Measurements from ENCODE around the gene TYRO3. TPM values are rescaled to one million over a fixed set of nuclear protein-coding genes. Genes with fewer than 3 reads are reported as not detected.

The TYRO3 gene
- total and polyA plus RNA-seq, 2 of the 13 experiments (the other 11 are each of a cell fraction or from before 2014, with no cell fraction given), result 24.0 to 43.6 TPM

DNA sequence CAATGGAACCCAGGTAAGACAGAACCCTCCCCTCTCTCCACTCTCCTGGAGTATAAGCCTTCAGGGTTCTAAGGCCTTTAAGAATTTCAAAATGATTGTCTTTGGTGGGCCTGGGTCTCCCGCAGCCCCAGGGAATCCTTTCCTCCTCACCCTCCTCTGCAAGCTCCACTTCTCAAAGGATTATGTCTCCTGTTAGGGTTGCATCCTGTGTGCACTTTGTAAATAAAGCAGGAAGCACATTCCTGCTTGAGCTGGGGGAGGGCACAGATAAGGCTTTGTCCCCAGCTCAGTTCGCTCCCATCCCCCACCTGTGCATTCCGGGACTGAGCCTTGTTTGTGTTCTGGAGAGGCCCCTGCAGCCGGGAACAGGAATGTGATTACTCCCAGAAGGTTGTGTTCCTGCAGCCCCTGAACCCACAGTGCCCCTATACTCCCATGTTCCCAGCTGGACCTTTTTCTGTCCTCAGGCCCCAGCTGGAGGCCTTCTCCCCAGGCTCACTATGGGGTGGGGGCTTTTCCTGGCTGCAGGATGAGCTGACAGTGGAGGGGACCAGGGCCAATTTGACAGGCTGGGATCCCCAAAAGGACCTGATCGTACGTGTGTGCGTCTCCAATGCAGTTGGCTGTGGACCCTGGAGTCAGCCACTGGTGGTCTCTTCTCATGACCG, 9.5 kb downstream of the TYRO3 start (continued):
- TF ChIP-seq MTA3 (CRISPR knock-in tag; IDR thresholded peaks at IDR 0.05), result no peak
- TF ChIP-seq, protein P1, sequence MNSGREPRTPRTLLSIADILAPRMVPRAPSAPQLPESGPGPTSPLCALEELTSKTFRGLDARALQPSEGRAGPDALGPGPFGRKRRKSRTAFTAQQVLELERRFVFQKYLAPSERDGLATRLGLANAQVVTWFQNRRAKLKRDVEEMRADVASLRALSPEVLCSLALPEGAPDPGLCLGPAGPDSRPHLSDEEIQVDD (CRISPR knock-in tag; IDR thresholded peaks at IDR 0.05; ENCODE audit: borderline replicate concordance), result no peak
- TF ChIP-seq, protein P2, sequence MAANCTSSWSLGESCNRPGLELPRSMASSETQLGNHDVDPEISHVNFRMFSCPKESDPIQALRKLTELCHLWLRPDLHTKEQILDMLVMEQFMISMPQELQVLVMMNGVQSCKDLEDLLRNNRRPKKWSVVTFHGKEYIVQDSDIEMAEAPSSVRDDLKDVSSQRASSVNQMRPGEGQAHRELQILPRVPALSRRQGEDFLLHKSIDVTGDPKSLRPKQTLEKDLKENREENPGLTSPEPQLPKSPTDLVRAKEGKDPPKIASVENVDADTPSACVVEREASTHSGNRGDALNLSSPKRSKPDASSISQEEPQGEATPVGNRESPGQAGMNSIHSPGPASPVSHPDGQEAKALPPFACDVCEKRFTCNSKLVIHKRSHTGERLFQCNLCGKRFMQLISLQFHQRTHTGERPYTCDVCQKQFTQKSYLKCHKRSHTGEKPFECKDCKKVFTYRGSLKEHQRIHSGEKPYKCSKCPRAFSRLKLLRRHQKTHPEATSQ (CRISPR knock-in tag; IDR thresholded peaks at IDR 0.05; ENCODE audit: borderline replicate concordance), result no peak
- no peak for TF ChIP-seq ZNF549 (CRISPR knock-in tag; IDR thresholded peaks at IDR 0.05)
- no peak for TF ChIP-seq ZNF383 (CRISPR knock-in tag; IDR thresholded peaks at IDR 0.05; ENCODE audit: borderline replicate concordance)
- TF ChIP-seq FOSL2 (CRISPR knock-in tag; IDR thresholded peaks at IDR 0.05), result peak; percentile 44; the same call in 1 of the 2 replicates
- TF ChIP-seq, protein P3, sequence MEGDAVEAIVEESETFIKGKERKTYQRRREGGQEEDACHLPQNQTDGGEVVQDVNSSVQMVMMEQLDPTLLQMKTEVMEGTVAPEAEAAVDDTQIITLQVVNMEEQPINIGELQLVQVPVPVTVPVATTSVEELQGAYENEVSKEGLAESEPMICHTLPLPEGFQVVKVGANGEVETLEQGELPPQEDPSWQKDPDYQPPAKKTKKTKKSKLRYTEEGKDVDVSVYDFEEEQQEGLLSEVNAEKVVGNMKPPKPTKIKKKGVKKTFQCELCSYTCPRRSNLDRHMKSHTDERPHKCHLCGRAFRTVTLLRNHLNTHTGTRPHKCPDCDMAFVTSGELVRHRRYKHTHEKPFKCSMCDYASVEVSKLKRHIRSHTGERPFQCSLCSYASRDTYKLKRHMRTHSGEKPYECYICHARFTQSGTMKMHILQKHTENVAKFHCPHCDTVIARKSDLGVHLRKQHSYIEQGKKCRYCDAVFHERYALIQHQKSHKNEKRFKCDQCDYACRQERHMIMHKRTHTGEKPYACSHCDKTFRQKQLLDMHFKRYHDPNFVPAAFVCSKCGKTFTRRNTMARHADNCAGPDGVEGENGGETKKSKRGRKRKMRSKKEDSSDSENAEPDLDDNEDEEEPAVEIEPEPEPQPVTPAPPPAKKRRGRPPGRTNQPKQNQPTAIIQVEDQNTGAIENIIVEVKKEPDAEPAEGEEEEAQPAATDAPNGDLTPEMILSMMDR (CRISPR knock-in tag; IDR thresholded peaks at IDR 0.05), result peak; percentile 42
- TF ChIP-seq ZNF776 (CRISPR knock-in tag; IDR thresholded peaks at IDR 0.05), result no peak
- TF ChIP-seq TP53 (CRISPR knock-in tag; conservative IDR thresholded peaks at IDR 0.05), result 0 out of 2 replicates have a peak, but pooled peaks have one; percentile 52
- peak; percentile 74 for TF ChIP-seq BCL6 (CRISPR knock-in tag; IDR thresholded peaks at IDR 0.05)
- no peak for TF ChIP-seq TEAD2 (CRISPR knock-in tag; IDR thresholded peaks at IDR 0.05)
- no peak for TF ChIP-seq ZNF768 (CRISPR knock-in tag; IDR thresholded peaks at IDR 0.05)
- TF ChIP-seq, protein P4, sequence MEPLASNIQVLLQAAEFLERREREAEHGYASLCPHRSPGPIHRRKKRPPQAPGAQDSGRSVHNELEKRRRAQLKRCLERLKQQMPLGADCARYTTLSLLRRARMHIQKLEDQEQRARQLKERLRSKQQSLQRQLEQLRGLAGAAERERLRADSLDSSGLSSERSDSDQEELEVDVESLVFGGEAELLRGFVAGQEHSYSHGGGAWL (CRISPR knock-in tag; IDR thresholded peaks at IDR 0.05), result 0 out of 2 replicates have a peak, but pooled peaks have one; percentile 29
- no peak for TF ChIP-seq ATRX (CRISPR knock-in tag; IDR thresholded peaks at IDR 0.05; ENCODE audit: borderline replicate concordance)
- peak; percentile 86 for TF ChIP-seq HOXA3 (CRISPR knock-in tag; IDR thresholded peaks at IDR 0.05)
- TF ChIP-seq KDM1A (CRISPR knock-in tag; IDR thresholded peaks at IDR 0.05), result no peak
- TF ChIP-seq, protein P5, sequence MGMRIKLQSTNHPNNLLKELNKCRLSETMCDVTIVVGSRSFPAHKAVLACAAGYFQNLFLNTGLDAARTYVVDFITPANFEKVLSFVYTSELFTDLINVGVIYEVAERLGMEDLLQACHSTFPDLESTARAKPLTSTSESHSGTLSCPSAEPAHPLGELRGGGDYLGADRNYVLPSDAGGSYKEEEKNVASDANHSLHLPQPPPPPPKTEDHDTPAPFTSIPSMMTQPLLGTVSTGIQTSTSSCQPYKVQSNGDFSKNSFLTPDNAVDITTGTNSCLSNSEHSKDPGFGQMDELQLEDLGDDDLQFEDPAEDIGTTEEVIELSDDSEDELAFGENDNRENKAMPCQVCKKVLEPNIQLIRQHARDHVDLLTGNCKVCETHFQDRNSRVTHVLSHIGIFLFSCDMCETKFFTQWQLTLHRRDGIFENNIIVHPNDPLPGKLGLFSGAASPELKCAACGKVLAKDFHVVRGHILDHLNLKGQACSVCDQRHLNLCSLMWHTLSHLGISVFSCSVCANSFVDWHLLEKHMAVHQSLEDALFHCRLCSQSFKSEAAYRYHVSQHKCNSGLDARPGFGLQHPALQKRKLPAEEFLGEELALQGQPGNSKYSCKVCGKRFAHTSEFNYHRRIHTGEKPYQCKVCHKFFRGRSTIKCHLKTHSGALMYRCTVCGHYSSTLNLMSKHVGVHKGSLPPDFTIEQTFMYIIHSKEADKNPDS (CRISPR knock-in tag; IDR thresholded peaks at IDR 0.05), result peak; percentile 56; the same call in 1 of the 2 replicates
- TF ChIP-seq MED1 (CRISPR knock-in tag; IDR thresholded peaks at IDR 0.05), result peak; percentile 87
- TF ChIP-seq, protein P6, sequence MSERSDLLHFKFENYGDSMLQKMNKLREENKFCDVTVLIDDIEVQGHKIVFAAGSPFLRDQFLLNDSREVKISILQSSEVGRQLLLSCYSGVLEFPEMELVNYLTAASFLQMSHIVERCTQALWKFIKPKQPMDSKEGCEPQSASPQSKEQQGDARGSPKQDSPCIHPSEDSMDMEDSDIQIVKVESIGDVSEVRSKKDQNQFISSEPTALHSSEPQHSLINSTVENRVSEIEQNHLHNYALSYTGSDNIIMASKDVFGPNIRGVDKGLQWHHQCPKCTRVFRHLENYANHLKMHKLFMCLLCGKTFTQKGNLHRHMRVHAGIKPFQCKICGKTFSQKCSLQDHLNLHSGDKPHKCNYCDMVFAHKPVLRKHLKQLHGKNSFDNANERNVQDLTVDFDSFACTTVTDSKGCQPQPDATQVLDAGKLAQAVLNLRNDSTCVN (CRISPR knock-in tag; IDR thresholded peaks at IDR 0.05; ENCODE audit: borderline replicate concordance), result peak; percentile 93
- TF ChIP-seq MTF2 (CRISPR knock-in tag; IDR thresholded peaks at IDR 0.05; ENCODE audit: borderline replicate concordance), result no peak
- peak; percentile 73; the same call in 1 of the 2 replicates for TF ChIP-seq ZNF709 (CRISPR knock-in tag; IDR thresholded peaks at IDR 0.05)

All from HepG2 (cell line).